GM18873 (cell line): Measurements from ENCODE around the gene IAH1.

Experiments used
- ATAC-seq: cut with Tn5 transposase; IDR thresholded peaks from one replicate; pipeline ENCODE4 v1.9.1; 2021; ENCODE audit warnings: mild to moderate bottlenecking, moderate library complexity, moderate number of reproducible peaks; ENCODE audit not compliant: unreplicated experiment, low FRiP score

IAH1 gene, protein sequence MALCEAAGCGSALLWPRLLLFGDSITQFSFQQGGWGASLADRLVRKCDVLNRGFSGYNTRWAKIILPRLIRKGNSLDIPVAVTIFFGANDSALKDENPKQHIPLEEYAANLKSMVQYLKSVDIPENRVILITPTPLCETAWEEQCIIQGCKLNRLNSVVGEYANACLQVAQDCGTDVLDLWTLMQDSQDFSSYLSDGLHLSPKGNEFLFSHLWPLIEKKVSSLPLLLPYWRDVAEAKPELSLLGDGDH

DNA sequence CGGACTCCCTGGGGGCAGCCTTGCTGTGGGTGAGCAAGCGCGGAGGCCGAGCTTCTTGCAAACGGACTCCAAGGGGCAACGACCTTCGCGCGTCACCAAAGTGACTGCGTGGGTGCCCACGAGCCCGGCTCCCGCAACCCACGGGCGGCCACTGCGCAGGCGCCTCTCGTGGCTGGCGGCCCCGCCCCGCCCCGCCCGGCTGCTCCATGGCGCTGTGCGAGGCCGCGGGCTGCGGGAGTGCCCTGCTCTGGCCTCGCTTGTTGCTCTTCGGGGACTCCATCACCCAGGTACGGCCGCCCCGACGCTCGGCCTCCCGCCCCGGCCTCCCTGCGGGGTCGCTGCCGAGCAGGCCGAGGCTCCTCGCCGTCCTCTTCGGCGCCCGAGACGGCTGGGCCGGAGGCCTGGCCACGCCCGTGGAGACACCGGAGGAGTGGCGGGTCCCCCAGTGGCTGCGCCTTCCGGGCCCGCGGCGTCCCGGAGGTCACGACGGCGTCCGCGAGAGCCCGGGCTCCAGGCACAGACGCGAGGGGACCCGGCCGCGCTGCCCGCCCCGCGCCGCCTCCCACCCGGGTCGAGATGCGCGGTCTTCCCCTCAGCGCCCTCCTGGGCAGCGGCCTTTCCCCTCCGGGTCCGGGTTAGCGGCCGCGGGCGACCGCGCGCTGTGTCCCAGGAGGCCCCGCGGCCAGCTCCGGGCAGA, at the start of gene IAH1:
IAH1 (plus strand) TSS at position 191 of the 697 bp plus-strand sequence; CDS start at position 207, 16 bp downstream.
- ATAC-seq = peak; percentile 52

DNA sequence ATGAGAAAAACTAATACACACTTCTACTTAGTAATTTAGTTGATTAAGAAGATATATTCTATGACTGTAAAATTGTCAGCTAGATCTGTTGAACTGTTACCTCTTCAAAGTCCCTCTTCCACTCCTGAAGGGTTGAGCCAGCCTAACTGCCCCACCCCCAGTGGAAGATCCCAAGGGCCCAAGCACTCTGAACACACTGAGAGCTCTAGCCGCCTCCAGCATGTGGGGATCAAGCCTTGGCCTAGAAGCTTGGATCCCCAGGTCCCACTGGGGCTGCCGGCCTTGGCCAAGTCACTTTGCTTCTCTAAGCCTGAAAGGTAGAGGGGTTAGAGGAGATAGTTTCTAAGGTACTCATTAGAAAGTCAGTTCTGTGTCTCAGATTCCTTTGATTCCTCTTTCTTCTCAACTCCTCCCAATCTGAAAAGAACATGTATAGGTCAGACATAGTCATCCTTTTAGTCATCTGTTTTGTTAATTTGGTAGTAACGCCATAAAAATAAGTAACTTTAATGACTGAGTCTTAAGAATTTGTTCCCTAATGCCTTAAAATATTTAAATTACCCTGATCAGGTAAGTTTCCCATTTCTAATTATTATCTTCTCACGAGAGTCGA, 45.3 kb upstream of the IAH1 start:
- no peak for ATAC-seq

DNA sequence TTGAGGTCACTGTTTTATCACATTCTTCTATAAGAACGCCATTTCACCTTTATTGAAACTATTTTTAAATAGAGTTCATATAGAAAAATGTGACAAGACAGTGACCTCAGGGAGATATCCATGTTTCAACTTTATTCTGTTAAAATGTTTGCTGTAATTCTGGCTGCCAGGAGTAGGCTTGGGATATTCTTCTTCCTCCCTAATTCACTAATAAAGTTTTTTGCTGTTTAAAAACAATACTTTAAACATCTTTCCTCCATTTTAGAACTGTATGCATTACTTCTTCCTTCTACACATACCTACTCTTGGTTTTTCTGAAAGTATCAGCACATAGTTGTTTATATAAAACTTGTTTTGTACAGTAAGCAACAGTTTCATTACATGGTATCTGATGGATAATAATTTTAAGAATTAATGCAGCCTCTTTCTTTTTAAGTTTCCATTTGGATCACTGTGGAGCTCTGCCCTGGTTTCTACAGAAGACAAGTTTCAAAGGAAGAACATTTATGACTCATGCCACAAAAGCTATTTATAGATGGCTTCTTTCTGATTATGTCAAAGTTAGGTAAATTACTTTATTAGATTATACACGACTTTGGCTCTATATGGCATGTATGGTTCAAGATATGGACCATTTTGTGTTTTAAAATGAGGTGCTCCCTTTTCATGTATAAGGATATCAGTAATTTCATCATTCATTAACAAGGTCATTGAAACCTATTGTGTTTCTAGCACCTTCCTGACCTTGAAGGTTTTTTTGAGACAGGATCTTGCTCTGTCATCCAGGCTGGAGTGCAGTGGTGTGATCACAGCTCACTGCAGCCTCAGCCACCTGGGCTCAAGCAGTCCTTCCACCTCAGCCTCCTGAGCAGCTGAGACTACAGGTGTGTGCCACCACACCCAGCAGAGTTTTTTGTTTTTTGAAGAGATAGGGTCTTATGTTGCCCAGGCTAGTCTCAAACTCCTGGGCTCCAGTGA, 43.7 kb upstream of the IAH1 start:
- ATAC-seq = no peak

DNA sequence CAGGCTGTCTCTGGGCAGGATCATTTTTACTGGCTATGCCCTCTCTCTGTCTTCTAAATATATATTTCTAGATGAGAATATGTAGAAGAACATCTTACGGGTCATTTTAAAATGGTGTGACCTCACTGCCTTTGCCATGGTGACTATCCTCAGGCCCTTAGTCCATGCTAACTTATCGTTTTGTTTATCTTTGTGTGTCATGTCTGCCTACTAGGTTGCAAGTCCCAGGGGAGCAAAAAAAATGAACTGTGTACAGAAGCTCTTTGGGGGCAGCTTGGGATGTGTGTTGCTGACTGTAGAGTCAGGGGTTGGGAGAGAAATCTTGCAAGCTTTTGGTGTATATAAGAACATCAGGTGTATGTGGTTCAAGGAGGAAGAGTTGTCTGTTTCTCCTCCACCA, 39.9 kb upstream of the IAH1 start:
- no peak for ATAC-seq

DNA sequence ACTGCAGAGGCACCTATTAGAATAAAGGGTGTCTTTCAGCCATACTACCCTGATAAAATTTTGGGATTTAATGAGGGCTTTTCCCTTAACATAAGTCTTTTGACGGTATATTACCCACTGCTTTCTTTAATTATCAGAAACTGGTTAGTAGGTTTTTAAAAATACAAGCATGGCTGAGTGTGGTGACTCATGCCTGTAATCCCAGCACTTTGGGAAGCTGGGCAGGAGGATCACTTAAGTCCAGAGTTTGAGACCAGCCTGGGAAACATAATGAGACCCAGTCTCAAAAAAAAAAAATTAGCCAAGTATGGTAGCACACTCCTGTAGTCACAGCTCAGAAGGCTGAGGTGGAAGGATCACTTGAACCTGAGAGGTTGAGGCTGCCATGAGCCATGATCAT, 34.8 kb upstream of the IAH1 start:
- ATAC-seq = no peak

DNA sequence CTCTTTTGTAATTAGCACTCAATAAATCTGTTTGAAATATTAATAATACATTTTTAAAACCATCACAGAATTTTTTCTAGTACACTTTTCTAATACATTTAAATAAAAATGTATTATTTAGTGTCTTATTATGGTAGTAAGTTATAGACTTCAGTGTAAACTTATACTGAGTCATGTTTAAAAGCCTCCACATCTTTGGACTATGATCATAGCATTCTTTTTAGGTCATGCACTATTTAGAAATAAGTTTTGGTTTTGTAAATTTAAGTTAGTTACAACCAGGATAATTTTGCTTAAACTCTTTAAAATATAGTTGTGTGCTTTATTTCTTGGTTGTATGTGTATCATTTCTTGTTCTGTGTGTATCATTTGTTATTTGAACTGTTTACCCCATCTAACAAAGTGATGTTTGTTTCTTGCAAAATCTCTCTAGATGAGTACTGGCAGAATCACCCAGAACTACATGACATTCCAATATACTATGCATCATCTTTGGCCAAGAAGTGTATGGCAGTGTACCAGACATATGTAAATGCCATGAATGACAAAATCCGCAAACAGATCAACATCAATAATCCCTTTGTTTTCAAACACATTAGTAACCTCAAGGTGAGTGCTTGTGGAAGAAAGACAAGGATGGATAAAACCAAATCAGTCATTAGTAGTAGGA, 34.2 kb upstream of the IAH1 start:
- no peak for ATAC-seq

DNA sequence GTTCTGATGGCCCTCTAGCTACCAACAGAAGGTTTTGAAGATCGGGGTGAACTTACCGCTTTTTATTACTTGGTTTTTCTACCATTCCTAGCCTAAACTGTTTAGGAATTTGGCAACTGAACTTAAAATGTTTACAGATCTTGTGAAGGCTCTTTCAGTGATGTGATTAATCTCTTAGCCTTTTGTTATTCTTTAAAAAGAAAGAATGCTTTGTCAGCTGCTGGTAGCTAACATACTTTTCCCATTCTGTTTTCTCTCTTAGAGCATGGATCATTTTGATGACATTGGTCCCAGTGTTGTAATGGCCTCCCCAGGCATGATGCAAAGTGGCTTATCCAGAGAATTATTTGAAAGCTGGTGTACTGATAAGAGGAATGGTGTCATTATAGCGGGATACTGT, 32.8 kb upstream of the IAH1 start:
- no peak for ATAC-seq

DNA sequence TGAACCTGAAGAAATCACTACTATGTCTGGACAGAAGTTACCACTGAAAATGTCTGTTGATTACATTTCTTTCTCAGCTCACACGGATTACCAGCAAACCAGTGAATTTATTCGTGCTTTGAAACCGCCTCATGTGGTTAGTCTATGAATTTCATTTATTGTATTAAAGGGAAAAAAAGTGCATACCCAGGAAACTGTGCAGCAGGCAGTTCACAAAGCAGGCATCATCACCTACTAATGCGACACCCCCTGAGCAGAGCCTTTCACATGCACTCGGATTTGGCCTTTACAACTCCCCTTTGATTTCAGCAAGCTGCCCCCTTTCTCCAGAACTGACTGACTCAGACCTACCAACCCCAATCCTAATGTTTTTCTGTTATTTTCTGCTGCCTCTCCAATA, 30.8 kb upstream of the IAH1 start:
- no peak for ATAC-seq

DNA sequence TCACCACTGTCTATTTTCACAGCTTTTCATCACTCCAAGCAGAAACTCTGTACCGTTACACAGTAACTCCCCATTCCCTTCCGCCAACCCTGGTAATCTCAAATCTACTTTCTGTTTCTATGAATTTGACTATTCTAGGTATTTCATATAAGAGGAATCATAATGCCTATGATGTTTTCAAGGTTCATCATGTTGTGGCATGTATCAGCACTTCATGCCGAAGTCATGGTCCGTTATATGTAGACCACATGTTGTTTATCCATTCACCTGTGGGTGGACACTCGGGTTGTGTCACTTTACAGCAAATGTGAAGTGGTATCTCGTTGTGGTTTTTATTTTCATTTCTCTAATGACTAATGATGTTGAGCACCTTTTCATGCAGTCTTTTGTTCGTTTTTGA, 29.3 kb upstream of the IAH1 start:
- no peak for ATAC-seq

DNA sequence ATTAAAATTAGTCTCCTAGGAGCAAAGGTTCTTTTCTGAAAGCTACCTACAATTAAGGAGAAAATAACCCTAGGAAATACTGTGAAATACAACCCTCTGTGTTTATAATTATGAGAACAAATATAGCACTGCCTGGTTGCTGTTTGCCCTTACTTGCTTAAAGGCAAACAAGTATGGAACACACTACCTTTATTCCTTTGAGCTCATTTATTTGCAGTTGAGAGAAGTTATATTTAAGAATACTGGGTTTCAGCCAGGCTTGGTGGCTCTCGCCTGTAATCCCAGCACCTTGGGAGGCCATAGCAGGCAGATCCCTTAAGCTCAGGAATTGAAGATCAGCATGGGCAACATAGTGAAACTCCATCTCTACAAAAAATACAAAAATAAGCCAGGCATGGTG, 23.1 kb upstream of the IAH1 start:
- ATAC-seq = no peak

DNA sequence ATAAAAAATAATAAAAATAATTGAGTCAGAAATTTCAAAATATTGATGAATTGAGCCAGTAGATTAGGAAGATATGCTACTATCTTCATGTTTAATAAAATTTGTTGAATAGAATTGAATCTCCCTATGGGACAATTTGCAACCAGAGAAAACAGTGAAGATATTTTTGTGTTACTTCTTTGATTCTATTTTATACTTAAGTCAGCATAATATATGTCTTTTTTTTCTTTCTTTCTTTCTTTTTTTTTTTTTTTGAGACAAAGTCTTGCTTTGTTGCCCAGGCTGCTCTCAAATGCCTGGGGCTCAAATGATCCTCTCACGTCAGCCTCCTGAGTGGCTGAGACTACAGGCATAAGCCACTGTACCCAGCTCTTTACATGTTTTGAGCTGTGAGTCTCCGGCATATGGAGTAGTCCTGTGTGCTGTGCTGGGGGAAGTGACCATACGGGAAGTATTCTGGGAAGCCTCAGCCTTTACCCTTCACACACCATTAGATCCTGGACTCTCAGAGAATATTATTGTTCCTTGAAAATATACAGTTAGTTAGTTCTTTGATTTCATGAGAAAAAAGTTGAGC, 13.8 kb upstream of the IAH1 start:
- no peak for ATAC-seq

DNA sequence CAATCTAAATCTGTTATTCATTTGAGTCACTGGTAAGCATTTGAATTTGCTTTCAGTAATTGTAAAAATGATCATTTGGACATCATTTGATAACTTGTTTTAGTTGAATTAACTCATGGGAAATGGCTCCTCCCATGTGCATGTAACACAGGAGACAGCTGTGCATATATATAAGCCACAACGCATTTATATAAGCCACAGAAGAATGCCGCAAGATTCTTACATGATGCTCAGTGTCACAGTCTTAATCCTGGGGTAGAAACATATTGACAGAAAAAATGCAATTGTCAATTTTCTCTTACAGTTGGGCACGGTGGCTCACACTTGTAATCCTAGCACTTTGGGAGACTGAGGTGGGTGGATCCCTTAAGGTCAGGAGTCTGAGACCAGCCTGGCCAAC, 13.3 kb upstream of the IAH1 start:
- ATAC-seq = no peak

DNA sequence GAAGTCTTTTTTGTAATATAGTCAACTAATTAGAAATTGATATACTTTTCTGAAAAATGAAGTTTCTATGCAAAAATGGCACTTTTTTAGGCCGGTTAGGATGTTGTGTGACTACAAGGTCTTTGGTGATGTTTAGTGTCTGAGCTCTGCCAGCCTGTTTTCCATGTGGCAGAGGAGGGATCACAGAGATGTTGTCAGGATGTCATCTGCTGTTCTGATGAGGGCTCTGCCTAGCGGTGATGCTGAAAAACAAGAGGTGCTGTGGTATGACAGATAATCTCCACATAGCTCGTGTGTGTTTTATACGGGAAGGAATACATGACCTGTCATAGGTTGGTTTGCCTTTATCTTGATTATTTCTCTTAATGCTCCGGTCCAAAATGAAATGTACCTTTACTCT, 12.0 kb upstream of the IAH1 start:
- no peak for ATAC-seq

DNA sequence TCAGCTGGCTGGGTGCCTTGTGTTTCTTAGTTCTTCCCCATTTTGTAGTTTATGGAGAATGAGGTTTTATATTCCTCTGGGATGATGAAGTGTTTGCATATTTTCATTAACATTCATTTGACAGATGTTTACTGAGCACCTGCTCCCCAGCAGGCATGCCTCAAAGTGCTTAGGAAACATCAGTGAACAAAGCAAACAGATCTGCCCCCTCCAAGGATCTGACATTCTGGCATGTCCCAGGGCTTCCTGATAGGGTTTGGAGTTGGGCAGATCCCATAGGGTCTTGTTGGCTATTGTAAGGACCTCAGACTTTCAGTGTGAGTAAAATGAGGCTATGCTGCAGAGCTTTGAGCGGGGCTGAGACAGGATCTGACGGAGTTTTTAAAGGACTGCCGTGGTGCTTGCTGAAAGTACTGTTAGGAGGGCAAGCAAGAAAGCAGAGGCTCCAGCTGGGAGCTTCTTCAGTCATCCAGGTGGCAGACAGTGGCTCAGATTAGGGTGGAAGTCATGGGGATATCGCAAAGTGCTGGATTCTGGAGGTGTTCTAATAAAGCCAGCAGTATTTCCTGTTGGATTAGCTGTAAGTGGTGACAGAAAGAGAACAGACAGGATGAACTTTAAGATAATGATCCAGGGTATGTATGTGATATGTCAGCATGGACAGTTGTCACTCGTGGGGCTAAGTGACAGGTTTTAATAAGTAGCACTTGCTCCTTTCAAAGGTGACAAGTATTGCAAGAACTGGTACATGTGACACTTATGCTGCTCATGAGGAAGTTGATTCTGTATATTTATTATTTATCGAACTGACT, 11.3 kb upstream of the IAH1 start:
- no peak for ATAC-seq

DNA sequence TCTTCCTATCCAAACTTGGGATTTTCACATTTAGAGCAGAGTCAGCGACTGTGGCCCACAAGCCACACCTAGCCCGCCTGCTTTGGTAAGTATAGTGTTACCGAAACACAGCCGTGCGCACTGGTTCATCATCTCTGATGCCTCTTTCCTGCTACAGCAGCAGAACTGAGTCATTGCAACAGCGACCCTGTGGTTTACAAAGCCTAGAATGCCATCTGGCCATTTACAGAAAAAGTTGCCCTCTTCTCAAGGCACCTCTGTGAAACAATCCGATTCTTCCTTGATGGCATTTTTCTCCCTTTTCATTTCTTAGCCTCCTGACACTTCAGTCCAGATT, 10.7 kb upstream of the IAH1 start:
- no peak for ATAC-seq

DNA sequence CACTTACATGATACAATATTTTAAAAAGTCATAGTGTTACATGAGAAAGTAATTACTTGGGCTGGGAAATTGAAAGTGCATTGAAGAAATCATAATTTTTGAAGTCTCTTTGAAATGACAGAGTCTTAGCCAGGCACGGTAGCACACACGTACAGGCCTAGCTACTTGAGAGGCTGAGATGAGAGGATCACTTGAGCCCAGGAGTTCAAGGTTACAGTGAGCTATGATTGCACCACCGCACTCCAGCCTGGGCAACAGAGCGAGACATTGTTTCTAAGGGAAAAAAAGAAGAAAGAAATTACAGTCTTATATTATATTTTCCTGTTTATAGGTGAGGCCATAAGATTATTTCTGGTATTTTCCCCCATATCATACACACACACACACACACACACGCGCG, 9.2 kb upstream of the IAH1 start:
- no peak for ATAC-seq

DNA sequence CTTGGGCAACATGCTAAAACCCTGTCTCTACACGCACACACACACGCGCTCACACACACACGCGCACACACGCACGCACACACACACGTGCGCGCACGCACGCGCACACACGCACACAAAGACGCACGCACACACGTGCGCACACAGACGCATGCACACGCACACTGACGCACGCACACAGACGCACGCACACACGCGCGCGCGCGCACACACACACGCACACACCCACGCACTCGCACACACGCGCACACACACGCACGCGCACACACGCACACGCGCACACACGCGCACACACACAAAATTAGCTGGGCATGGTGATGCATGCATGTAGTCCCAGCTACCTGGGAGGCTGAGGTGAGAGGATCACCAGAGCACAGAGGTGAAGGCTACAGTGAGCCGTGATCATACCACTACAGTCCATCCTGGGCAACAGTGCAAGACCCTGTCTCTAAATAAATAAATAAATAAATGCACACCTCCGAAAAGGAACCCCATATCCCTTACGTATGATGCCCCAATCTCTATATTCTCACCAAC, 8.1 kb upstream of the IAH1 start:
- no peak for ATAC-seq

DNA sequence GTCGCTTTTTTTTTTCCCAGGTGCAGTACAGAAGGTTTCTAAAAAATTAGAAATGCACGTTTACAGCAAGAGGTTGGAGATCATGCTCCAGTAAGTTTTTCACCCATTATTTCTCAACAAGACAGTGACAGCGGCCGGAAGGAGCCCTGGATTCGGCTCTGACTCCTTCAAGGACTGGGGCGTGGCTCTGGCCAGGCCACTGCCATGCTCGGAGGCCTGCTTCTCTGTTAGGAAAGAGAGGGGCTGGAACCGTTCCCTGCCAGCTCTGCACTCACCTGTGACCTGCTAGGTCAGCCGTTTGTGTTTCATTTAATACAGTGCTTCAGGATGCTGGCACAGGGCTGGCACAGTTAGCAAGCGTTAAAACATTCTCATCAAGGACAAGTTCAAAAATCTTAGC, 6.7 kb upstream of the IAH1 start:
- no peak for ATAC-seq

DNA sequence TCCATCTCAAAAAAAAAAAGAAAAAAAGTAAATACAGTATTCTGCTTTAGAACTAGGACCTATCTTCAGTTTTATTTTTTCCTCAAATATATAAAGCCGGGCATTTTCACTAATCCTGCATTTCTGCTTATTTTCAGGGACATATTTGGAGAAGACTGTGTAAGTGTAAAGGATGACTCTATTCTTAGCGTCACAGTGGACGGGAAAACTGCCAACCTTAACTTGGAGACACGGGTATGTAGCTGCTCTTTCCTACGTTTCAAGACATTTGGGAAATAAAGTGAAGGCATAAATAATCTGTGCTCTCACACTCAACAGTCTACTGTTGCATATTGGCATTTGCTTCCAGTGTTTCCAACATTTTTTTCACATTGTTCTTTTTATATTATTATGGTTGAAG, 3.1 kb upstream of the IAH1 start:
- no peak for ATAC-seq
